ENCODE results near the gene CHRND.
"Not testable (repeated sequence)": the region's sequence is repeated elsewhere in the genome, so short reads cannot be mapped to it uniquely, and the experiment has no call there.

Gene CHRND

DNA sequence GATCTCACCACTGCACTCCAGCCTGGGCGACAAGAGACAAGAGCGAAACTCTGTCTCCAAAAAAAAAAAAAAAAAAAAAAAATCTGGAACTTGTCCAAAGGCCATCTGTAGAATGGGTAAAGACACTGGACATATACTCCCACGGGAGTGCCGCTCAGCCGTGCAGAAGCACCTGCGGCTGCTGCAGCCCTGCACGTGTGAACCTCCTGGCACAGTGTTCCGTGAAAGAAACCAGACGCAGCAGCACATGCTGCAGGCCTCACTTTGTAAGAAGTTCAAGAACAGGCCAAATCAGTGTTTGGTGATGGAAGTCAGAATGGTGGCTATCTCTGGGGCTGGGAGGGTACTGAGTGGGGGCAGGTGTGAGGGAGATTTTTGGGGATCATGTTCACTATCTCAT is 6.5 kb downstream of the CHRND start:
- no peak for TF ChIP-seq CTCF (IDR thresholded peaks at IDR 0.05; ENCODE audit: low read depth, low read length)
- H3K4me3 ChIP-seq (ENCODE audit: low read depth, low read length) = no peak overlapping the region

DNA sequence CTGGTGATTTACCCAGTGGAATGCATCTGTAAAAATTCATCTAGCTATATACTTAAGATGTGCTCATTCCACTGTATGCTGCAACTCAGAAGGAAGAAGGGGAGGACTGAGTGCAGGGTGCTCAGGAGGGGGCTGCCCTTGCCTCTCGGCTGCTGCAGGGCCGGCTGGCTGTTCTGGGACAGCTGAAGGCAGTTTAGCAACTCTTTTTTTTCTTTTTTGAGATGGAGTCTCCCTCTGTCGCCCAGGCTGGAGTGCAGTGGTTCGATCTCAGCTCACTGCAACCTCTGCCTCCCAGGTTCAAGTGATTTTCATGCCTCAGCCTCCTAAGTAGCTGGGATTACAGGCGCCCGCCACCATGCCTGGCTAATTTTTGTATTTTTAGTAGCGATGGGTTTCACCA is 6.9 kb downstream of the CHRND start:
- not testable (repeated sequence) for H3K4me3 ChIP-seq (ENCODE audit: low read depth, low read length)

GRCh38 chr2:232533944-232534710 is 8.2 kb downstream of the CHRND start:
- H3K4me3 ChIP-seq (ENCODE audit: low read depth, low read length) = no peak overlapping the region
- no peak for TF ChIP-seq CTCF (IDR thresholded peaks at IDR 0.05; ENCODE audit: low read depth, low read length)

DNA sequence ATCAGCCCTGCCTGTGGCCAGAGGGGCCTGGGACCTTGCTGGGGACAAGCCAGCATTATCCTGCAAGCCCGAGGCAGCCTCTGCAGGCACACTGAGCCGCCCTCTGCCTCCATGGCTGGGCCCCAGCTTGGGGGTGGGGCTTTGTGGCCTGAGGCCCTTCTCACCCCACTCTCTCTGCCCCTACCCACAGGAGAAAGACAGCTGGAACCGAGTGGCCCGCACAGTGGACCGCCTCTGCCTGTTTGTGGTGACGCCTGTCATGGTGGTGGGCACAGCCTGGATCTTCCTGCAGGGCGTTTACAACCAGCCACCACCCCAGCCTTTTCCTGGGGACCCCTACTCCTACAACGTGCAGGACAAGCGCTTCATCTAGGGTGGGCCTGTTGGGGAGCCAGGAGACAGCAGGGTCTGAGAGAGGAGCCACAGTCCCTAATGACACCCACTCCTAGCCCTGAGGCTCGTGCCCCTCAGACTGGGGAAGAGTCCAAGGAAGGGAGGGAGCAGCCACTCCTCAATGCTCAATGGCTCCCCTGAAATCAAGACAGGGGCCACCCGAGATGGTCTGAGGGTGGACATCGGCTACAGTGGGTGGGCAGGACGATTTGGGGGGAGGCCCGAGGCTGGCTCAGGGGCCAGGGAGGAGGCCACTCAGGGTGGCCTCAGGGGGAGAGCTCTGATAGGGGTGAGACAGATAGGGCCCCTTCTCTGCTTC is 9.1 kb downstream of the CHRND start:
- H3K4me3 ChIP-seq (ENCODE audit: low read depth, low read length) = no peak overlapping the region
- TF ChIP-seq CTCF (IDR thresholded peaks at IDR 0.05; ENCODE audit: low read depth, low read length) = no peak

DNA sequence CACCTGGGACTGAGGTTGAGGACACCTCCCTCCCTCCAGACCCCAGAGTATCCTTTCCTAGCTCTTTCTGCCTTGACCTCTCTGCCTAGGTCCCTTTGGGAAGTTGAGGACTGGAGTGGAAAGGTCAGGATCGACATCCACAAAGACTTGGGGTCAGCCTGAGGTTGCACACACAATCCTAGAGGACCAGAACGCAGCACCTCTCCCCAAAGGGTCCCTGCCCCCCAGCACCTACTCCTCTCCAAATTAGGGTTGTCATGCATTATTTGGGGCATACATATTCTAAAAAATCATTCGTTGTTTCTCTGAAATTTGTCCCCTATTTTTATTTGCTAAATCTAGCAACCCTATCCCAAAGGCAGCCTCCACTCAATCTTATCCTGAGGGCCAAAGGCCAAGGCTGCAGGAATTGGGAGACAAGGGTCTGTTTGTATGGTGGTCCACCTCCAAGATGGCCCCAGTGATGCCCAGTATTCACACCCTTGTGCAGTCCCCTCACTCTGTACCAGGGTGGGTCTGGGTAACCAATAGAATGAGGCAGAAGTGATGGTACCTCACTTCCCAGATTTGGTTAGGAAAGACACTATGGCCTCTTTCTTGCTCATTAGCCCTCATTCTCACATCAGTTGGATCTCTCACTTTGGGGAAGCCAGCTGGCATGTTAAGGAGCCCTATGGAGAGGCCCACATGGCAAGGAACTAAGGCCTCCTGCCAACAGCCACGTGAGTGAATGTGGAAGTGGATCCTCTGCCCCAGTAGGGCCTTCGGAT is 10.0 kb downstream of the CHRND start:
- no peak overlapping the region for H3K4me3 ChIP-seq (ENCODE audit: low read depth, low read length)
- no peak for TF ChIP-seq CTCF (IDR thresholded peaks at IDR 0.05; ENCODE audit: low read depth, low read length)

DNA sequence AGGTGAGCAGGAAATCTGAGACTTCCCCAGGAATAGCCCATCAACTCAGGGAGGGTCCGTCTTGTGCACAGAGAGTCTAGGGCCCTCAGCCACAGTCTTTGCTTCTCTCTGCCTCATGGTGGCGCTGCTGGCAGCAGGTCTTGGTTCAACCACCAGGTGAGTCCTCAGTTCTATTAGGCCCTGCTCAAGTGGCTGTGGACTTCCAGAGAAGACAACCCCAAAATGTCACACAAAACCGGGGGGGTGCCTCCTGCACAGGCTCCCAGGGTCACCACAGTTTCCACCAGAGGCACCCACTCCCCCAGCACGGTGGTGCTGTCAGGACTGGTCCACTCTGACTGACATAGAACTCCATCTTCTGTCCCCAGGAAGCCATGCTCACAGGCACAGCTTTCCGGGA is 11.1 kb downstream of the CHRND start:
- H3K4me3 ChIP-seq (ENCODE audit: low read depth, low read length) = no peak overlapping the region
- no peak for TF ChIP-seq CTCF (IDR thresholded peaks at IDR 0.05; ENCODE audit: low read depth, low read length)

GRCh38 chr2:232537499-232537898 is 11.5 kb downstream of the CHRND start:
- no peak for TF ChIP-seq CTCF (IDR thresholded peaks at IDR 0.05; ENCODE audit: low read depth, low read length)
- no peak overlapping the region for H3K4me3 ChIP-seq (ENCODE audit: low read depth, low read length)
